NK-92 (cell line): ENCODE results near the gene MTHFD2.

Experiments
- DNase-seq: peaks from one replicate; lab custom pipeline; 2025; ENCODE audit not compliant: unreplicated experiment; lab: John Stamatoyannopoulos, UW

The MTHFD2 gene

DNA sequence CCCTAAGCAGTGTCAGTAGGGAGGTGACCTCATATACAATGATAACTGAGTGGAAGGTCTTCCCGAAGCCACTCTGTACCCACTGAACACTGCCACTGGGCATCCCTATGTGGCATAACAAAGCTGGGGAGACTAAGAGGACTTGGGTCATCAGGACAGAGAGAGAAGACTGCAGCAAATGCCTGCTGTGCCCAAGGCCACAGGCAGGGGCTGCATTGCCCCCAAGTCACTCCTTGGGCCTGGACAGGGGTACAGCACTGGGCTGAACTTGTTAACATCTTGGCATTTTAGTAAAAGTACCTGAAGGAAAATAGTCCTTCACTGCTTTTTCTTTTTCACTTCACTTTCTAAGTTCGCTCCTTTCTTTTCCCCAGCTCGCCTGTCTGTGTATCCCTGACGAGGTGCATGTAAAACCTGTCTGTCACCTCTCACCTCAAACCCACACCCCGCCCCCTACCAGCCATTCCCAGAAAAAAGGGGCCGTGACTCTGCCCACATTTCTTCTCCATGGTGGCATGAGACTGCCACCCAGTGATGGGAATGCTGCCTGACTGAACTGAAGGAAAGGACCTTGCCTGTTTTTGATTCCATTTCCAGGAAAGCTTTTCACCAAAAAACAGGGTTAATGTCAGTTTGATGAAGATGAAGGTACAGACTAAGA lies 62.9 kb downstream of the MTHFD2 start:
- DNase-seq, result no peak

DNA sequence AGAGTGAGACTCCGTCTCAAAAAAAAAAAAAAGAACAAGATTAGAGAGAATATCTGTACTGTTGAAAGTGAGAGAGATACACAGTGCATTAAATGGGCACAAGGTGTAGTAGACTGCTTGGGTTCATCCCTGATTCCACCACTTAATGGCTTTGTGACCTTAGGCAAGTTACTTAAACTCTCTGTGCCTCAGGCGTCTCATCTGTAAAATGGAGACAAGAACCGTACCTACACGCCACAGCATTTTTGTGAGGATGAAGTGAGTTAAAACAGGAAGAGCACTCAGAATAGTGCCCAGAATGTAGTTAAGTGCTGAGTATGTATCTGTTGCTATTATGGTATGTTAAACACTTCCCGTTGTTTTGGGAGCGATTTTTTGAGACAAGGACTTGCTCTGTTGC lies 64.3 kb downstream of the MTHFD2 start:
- no peak for DNase-seq

DNA sequence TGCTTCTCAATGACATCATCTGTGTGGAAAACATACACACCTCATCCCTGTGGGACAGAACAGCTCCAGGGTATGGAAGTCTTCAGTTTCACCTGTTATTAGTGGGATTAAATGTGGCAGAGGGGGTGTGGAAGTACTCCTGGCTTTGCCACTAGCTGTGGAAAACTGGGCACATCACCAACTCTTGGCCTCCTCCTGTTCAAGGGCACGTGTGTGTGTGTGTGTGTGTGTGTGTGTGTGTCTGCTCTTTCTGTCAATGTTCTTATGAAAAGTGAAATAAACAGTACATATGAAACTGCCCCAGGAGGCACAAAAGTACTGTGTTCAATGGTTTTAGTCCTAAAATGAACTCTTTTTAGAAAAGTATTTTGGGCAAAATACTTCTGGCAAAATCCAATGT lies 65.9 kb downstream of the MTHFD2 start:
- no peak for DNase-seq

DNA sequence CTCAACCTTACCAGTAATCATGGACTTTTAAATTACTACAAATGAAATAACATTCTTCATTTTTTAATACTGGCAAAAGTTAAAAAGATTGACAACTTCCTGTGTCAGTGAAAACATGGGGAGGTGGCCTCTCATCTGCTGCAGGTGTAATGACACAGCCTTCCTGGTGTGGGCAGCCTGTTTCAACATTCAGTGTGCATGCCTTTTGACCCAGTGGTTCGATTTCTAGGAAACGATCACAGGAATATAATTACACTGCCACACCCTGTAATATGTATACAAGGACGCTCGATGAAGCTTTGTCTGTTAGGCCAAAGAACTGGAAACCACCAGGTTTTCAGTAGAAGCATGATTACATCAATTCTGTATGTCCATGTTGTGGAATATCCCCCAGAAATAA lies 68.7 kb downstream of the MTHFD2 start:
- DNase-seq, result no peak
